Measurements from ENCODE around the gene PTPRD.

- TF ChIP-seq CTCF (IDR thresholded peaks at IDR 0.05) = no peak
- no peak for TF ChIP-seq EP300 (IDR thresholded peaks at IDR 0.05)
- no peak for TF ChIP-seq POLR2A (IDR thresholded peaks at IDR 0.05)
These were observed 2008.6 kb downstream of the PTPRD start for GRCh38 chr9:8604201-8604600.

All from ovary (tissue), 3 donors.